HG03280 (cell line): ENCODE results near the gene MYH9.

Experiments
- ATAC-seq: cut with Tn5 transposase; IDR thresholded peaks from one replicate; pipeline ENCODE4 v1.9.1; 2021; ENCODE audit warnings: mild to moderate bottlenecking, moderate library complexity; ENCODE audit not compliant: unreplicated experiment

MYH9 gene

DNA sequence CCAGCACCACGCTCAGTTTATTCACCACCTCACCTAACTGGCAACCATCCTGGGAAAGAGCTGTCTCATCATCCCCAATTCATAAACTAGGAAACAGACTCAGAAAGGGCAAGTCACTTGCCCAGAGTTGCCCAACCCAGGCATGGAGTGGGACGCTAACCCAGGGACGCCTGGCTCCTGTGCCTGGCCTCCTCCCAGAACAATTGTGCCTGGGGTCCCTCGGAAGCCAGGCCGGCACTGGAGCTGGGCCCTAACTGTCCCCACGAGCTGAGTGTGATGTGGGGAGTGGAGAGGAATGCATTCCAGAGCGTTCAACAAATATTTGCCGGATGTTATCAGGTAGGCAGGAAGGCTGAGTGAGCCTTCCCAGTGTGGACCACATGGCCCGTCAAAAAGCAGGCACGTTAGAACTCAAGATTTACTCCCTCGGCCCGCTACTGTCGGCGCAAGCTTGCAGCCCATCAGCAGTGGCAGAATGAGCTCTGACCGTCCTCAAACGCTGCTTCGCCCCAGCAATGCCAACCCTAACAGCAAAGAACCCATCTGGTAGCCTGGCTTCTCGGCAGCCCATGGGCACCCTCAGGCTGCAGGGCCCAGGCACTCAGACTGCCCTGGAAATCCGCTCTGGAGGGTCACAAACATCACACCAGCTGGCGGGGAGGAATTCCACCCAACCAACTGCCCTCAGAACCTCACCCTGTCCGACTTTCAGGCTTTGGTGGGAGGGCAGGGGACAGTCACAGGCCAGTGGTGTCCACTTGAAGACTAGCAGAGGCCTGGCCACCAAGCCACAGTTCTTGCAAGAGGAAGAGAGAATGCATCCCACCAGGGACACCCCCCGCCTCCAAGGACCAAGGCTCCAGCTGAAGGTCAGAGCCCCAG is 35.6 kb downstream of the MYH9 start:
- ATAC-seq = no peak

DNA sequence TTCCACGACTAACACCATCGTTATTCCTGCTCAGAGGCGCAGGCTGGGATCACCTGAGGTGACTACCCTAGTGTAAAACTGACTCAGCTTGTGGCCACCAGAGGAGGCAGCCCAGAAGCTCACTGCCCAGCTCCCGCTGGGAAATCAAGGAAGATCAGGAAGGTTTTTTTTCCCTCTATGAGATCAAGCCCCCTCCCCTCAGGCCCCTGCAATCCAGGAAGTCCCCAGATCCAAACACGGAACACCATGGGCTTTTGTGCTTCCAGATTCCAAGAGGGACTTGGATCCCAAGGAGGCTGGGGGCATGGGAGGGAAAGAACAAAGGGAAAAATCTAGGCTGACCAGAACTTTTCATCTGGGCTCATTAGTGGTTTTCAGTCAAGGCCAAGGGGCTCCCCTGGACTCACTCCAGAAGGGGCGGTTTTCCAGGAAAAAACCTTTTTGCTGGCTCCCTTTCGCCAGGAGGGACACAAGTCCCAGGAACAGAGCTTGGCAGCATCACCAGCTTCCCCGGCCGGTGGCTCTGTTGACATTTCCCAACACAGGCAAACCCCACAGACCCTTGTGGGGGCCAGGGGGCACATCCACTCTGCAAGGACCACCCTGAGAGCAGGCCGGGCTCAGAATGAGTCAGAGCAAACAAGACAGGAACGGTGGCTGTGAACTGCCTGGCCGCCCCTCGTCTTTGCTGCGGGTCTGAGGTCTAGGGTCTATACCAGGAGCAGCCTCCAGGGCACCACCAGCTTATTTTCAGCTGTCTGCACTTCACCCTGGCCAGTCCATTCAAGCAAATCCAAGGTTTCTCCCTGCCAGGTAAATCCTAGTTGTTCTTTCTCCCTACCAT is 36.8 kb downstream of the MYH9 start:
- ATAC-seq = no peak

DNA sequence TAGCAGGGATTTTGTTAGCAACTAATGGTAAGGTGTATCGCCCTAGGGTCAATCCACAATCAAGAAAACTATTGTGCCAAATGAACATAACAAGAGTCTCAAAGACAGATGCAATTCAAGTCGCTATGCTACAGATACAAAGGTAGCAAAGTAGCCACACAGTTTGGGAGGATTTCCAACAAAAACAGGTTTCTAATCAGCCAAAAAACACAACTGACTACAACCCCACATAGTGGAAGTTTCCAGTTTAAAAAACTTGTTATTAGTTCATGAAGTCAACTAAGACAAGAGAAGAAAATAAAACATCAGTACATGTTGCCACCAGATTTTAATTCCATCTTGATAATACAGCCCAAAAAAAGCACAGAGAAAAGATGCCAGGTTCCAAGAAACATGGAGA is 38.0 kb downstream of the MYH9 start:
- ATAC-seq = no peak

DNA sequence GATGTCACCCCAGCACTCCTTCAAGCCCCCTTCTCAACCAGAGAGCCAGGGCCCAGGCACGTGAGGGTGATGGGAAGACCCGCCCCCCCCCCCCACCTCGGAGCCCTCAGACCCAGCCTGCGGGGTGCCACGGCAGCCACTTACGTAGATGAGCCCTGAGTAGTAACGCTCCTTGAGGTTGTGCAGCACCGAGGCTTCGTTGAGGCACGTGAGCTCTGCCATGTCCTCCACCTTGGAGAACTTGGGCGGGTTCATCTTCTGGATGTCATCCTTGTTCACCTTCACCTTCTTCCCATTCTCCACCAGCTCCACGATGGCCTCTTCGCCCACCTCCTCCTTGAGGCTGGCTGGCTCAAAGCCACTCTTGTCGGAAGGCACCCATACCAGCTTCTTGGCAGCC is 39.0 kb downstream of the MYH9 start:
- no peak for ATAC-seq

DNA sequence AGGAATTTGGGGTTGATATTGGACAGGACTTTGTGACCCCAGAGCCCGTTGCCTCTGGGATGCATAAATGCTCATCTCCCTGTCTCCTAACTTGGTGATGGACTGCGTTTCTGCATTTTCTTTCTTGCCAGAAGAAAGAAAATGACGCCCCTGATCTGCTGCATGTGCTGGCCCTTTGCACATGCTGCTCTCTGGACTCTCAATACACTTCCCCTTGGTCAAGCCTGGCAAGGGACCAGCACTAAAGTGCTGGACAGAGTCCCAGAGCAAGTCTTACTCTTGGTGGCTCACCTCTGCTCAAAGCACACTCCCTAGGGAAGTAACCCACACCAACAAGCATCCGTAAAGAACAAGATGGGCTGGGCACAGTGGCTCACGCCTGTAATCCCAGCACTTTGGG is 40.7 kb downstream of the MYH9 start:
- ATAC-seq = no peak

DNA sequence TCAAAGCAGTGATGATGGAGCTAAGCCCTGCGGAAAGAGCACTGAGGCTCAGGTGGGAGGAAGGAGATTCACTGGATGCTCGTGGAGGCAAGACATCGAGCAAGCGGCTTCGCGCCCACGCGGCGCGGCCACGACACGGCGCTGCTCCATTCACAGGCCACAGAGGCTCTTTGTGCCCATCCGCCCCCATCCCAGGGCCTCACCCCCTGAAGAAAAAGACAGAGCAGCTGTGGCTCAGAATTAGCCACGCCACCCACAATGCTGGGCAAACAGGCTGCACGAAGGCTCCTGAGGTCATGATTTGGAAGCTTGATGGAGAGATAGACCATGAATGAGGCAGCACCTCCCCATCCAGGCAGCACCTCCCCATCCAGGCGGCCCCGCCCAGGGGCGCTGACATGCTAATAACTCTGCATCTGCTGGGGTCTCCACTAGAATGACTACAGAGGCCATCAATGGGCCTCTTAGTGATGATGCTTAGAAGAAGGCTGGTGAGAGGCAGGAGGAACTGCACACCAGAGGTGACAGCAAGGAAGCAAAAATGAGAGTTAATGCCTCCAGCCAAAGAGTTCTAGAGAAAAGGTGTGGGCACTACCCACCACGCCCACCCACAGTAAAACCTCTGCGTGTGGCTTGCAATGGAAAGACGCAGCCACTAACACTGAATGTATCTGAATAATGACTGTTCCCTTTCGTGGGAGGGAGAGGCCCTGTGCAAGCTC is 43.5 kb downstream of the MYH9 start:
- no peak for ATAC-seq

DNA sequence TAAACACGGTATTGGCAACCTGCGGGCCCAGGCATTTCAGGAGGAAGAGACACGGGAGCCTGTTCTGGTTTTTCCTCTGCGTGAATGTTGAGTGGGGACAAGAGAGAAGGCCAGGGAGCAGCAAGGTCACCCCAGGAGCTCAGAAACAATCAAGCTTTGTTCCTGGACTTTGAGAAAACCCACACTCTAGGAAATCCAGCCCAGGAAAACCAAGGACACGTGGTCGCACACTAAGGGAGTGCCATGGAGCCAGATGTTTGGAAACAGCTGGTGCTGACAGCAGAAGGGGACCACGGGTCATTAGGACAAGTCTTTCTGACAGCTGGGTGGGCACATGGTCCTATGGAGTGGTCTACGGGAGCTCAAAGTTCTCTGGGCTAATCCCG is 44.1 kb downstream of the MYH9 start:
- ATAC-seq = no peak

DNA sequence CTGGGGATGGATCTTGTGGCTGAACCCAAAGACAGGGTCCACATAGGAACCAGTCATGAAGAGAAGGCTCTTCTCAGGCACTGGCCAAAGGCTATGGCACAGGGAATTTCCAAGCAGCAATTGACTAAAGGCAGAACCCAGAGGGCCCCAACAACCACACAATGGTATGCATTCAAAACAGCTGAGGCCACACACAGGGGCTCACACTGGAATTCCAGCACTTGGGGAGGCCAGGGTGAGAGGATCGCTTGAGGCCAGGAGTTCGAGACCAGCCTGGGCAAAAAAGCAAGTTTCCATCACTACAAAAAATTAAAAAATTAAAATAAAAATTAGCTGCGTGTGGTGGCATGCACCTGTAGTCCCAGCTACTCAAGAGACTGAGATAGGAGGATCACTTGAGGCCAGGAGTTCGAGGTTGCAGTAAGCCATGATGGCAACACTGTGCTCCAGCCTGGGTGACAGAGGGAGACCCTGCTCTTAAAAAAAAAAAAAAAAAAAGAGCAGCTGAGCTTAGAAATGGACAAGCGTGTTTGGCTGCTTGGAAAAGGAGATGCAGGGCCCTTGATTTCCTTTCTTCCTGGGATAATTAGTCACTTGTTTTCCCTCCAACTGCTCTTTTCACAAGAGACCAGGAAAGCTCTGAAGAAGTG is 44.6 kb downstream of the MYH9 start:
- ATAC-seq = no peak

DNA sequence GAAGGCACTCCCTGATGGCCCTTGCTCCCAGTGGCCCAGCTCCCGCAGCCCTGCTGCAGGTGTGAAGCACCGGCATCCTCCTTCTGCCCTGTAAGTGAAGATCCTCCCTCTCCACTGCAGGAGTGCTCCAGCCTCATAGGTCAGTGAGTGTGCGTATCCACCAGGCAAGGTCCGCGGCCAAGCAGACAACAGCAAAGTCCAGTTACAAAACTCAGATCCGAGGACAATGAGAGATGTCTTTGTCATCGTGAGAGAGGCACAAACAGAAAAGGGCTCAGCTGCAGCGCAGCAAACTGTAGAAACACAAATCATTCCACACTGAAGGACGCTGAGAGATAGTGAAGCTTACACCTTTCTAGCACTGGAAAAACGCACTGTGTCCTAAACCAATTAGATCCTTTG is 46.1 kb downstream of the MYH9 start:
- no peak for ATAC-seq

DNA sequence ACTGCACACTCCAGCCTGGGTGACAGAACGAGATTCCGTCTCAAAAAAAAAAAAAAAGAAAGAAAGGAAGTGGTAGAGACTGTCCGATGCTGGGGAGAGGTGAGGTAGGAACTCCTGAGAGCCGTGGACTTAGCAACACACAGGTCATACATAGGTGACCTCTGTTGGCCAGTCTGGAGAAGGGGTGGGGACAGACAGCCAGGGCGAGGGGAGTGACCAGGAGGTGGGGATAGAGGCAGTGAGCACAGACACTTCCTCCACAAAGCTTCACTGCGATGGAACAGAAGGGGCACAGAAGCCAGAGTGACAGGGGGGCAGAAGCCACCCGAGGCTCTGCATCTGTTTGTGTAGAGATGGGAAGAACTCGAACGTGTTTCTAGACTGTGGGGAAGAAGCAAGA is 47.1 kb downstream of the MYH9 start:
- ATAC-seq = no peak

DNA sequence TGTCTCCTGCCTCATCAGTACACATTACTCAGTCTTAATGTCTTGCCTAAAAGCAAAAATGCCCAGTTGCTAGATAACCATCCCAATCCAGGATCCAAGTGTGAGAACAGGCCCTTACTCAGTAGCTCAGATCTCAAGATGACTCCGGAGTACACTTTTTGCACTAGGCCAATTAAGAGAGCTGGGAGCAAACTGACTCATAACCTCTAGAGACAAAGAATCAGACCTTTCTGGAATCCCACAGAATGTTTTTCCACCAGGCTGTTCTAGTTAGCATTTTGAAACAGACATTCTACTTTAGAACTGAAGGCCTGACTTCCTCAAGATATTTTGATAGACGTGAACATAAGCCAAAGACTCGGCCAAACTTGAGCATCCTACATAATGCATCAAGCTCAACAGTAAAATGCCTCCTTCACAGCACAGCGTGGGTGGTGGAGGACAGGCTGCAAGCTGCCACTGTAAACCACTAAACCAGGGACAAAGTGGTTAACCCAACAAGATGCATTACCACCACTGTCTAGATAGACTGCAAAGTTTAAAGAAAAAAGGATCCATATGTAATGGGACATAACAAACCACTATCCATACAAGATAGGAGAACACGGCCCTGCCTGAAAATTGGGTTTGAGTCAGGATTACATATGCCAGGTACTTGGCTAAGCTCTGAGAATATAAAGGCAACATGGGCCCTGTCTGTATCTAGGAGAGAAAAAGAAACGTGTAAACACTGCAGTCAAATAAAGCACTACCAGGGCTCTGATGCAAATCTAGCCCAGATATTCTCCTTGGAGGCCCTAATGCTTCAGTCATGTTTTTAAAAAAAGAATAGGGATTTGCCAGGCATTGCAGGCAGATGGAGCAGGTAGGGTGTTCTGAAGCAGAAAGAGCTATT is 48.3 kb downstream of the MYH9 start:
- ATAC-seq = no peak

DNA sequence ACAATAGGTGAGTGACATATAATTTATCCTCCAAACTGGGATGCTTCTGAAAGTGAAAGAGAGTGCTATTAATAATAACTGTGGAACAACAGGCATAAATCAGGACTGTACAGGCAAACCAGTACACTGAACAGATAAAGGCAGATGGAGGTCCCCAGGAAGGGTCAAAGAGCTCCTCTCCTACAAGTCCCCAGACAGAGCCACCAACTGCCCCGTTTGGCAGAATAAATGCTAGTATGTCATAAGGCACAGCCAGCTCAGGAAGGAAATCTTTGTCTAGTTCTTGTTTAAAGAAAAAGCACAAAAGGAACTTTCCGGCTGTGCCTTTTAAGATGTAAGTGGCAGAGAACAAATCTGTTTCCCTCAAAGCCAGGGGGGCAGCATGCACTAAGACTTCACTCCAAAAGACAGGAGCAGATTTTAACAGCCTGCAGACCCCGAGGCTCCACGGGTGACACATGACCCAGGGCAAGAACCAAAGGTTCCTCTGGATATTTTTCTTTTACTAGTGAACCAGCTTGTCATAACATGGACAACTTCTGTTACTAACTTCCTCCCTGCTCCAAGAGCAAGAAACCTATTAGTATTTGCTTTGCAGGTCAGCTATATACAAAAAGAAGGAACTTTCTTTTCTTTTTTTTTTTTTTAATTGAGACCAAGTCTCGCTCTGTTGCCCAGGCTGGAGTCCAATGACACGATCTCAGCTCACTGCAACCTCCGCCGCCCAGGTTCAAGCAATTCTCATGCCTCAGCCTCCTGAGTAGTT is 50.2 kb downstream of the MYH9 start:
- no peak for ATAC-seq

DNA sequence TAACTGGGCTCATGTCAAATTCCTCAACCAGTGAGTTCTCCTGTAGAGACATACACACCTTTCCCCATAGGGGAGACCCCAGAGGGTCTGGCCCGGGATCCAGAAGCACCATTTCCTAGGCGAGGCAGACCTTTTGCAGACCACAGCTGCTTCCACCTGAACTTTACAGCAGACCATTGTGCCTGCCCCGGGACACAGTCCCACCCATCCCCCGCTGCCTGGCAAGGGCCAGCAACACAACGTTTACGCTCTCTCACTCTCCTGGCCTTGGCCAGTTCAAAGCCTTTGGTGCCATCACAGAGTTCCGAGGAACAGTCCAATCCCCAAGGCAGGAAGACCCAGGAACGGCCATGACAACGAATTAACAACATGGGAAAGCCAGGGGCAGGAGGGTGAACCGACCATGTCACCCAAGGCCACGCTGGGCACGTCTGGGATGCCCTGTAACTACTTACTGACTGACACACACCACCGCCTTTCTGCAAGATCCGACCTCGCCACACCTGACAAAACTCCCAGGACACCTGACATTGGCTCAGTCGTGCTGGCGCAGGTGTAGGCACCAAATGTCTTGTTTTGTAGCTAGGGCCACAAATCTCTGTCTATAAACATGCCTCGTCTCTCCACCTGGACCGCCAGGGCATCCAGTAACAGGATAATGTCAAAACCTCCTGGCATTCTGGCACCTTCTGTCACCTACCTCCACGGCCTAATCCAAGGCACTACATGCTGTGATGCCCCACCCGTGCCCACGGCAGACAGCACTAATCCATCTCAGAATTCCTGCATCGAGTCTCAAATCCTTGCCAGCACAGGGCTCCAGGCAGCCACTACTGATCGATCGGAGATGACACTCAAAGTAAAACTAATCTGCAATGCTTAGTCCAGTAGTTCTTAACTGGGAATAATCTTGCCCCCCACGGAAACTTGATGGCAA is 51.3 kb downstream of the MYH9 start:
- no peak for ATAC-seq

DNA sequence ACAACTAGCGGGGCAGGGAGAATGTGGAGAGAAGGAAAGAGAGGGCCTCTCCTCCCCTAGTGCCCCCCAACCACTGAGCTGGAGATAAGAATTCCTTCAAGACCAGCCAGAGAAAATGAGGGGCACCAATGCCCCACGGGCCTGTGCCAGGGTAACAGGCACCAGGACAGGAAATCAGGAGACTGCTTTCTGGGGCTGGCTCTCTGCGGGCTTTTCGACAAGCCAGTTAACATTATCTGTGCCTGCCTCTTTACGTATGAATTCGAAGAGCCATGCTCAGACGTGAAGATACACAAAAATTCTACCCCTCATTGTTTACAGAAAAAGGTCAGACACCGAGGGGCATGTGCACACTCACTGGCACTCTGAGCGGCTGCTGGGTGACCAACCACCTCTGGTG is 52.1 kb downstream of the MYH9 start:
- ATAC-seq = no peak

DNA sequence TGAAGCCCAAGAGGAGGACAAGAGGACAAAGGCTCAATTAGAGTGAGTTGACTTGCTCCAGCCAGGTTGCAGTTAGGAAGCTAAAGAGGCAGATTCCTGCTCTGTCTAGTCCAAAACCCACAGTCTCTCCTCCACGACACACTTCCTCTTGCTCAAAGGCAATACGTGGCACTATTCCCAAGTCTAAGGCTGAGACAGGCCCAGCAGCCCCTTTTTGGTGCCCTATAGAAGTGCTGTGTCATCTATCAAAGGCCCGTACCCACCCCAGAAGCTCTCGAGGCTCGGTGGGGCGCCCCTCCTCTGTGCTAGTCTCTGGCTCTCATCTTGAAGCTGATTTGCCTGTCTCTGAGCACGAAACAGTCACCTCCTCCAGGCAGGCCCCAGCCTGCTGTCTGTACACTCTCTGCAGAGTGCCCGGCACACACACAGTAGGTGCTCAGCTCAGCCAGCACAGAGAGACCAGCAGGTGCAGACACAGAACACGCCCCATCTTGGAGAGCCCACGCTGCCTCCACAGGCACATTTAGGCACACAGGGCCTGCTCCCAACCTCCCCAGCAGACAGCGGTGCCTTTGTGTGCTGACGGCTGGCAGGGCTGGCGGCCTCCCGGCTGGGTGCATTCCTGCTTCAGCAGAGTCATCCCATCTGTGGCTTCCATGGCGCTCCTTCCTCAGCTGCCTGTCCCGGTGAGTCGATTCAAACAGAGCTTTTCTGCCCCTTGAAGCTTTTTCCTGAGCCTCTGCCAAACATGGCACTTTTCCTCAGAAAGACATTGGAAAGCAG is 52.8 kb downstream of the MYH9 start:
- ATAC-seq = no peak

DNA sequence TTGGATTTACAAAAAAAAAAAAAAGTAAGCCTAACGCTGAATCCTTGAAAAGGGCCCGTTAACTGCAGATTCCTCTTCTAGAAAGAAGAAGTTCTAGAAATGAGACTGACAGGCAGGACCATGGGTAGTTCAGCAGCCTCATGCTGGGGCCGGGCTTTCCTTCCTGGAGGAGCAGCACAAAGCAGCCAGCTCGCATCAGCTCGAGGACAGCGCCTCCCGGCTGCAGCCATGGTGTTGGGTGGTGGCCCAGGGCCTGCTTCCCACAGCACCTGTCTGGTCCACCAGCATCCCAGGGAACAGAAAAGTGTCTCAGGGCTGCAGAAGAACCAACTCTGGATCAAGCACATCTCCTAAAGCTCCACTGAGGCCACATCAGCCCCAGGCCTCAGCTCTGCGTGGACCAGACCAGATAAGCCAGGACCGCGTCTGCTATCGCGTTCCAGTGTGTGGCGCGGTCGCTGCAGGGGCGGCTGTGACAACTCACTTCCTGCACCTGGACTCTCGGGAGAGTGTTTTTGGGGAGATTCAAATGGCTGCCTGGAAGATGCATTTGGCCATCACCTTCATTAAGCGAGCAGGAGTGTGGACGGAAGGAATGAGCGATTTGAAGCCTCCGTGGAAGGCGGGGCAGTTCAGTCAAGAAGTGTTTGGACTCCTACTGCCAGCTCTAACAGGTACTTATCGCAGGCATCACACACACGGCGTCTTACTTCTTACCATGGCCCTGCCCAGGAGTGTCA is 53.5 kb downstream of the MYH9 start:
- ATAC-seq = no peak

DNA sequence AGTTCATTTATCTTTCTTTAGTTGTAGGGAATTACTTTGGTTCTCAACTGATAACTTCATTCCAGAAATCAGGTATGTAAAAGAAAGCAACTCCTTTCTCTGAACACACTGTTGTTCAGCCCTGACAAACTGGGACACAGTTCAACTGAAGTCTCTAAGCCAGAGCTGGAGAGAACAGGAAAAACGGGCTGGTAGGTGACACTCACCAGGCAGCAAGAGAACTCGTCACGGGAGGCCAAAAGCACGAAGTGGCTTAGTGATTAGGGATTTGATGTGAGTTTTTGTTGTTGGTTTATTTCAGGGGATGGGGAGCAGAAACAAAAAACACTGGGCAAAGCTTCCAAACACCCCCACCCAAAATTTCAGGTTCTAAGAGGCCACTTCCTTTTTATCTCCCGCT is 54.1 kb downstream of the MYH9 start:
- ATAC-seq = no peak
